CD4-positive, alpha-beta T cell treated with Interleukin-10 for 1 hour (primary cell): ENCODE data around the gene ADD1.
"Not testable (repeated sequence)": the region's sequence is repeated elsewhere in the genome, so short reads cannot be mapped to it uniquely, and the experiment has no call there.

Experiments used
- DNase-seq: peaks from one replicate; pipeline ENCODE4 v3.0.0-alpha.2; 2020

The ADD1 gene

DNA sequence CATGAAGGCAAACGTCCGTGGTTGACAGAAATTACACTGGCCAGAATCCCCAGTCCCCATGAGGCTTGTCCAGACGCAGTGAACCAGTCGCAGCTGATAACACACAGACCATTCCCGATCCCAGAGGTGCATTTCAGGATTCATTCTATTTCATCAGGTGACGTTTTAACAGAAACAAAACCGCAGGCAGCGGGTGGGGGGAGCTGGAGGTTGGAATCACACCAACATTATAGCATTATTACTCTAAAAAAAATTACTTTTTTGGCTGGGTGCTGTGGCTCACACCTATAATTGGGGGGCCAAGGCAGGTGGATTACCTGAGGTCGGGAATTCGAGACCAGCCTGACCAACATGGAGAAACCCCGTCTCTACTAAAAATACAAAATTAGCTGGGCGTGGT lies 94.3 kb downstream of the ADD1 start:
- DNase-seq: no peak

DNA sequence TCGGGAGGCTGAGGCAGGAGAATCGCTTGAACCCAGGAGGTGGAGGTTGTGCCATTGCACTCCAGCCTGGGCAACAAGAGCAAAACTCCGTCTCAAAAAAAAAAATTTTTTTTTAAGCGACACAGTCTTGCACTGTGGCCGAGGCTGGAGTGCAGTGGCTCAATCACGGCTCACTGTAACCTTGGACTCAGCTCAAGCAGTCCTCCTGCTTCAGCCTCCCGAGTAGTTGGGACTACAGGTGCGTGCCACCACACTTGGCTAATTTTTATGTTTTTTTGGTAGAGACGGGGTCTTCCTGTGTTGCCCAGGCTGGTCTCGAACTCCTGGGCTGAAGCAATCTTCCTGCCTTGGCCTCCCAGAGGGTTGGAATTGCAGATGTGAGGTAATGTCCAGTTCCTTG lies 94.8 kb downstream of the ADD1 start:
- not testable (repeated sequence) for DNase-seq

DNA sequence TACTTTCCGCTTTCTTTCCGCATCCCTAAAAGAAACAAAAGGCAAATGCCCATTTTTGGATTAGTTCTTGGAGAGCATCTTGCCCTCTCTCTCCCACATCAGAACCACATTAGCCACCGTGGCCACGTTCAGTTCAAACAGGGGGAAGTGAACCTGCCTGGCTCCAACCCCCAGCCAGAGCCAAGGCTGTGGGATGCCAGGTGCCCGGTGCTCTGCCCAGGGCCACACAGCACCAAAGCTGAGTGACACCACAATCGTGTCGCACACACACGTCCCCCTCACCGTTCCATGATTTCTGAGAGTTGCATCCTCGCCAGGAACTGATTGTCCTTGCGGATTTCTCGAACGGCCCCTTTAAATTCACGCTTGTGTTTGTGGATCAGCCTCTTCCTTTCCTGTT lies 95.3 kb downstream of the ADD1 start:
- DNase-seq: no peak

DNA sequence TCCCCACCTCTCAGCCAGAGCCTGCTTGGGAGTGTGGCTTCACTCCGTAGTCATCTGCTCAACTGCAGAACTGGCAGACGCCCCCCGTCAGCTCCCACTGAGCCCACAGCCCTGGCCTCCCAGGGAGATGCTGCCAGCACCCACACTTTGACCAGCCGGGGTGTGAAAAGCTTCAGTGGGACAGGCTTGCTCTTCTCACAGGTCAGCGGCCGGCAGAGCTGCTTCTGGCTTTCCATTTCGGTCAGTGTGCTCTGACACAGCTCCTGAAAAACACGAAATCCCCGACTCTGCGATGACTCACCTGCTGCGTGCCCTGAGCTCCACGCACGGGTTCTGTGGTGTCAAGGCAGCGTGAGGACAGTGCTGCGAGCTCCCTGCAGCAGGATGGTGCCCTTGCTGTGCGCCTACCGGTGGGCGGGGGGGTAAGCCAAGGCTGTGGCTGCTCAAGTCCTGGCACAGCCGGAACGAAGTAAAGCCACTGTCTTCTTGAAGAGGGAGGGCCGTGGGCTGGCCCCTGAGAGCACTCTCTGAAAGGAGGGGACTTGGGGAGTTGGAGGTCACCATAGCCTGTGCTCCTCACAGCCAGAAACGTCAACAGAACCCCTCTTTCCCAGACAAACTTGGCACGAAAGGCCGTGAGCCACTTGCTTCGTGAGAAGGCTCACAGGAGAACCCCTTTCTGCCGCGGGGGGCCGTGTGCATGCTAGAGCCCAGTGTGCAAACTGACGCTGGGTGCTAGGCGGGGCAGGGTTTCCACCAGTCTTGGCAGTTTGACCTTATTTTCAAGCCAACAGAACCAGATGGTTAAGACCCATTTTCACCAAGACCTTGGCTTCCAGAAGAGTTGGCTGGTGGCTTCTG lies 96.0 kb downstream of the ADD1 start:
- no peak for DNase-seq

DNA sequence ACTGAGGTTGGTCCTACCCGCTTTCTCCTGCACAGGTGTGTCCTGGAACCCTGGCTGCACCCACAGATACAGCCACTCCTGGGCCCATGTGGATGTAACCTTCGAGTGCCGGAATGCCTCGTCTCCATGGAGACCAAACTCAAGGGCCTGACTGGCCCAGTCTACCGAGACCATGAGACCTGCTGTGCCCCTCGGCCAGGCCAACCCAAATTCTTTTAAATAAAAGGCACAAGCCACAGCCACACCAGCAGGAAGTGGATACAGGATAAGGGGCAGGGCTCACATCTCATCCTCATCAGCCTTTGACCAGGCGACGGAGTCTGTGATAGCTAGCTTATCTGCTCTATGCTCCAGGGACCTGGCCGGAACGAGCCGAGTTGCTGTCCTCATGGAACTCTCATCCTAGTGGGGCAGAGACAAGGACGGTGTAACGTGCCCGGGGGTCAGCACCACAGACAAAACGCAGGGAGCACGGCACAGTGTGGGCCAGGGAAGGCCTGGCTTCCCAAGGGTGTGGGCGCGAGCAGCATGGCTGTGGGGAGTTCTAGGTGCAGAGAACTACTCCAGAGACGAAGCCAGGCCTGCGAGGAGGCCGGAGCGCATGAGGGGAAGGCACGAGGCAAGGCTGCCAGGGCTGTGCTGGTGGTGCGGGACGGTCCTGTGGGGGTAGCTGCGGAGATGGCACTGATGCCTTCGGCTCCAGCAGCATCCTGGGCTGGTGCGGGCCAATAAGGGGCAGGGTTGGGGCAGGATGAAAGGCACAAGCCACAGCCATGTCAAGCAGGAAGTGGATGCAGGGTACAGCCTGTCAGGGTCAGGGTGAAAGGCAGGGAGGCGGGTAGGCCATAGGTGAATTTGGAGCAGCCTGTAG lies 96.9 kb downstream of the ADD1 start:
- DNase-seq: no peak

DNA sequence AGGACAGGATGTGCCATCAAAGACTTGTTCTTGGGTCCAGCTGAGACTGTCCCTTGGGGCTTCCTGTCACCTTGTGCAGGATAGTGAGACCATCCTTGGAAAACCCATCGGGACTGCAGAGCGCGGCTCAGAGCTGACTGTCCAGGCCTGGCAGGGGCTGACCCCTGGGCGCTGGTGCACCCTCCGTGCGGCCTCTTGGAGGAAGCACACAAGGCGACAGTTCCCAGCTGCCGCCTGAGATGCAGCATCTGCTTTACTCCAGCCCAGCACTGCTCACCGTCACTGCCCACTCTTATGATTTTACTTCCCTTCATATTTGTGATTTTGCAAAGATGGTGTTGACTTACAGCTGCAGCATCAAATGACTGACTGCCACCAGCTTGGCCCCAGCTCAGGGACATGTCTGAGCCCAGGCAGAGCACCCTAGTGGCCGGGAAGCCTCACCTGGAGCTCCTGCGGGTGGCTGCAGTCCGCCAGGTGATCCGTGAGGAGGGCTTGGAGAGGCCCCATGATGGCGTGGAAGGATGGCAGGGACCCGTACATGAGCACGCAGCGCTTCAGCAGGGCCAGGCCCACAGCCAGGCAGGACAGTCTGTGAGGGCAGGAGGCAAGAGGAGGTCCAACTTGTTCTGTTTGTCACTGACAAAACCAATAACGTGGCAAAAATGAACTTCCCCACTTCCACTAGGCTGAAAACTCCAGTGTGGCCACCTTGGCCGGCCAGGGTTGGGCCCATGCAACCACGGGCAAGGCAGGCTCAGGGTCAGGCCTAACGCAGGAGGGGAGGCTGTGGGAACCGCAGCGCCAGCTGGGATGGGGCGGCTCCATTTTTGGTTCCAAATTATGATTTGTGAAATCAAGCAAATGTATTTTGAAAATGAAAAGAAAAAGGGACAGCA lies 97.7 kb downstream of the ADD1 start:
- no peak for DNase-seq

DNA sequence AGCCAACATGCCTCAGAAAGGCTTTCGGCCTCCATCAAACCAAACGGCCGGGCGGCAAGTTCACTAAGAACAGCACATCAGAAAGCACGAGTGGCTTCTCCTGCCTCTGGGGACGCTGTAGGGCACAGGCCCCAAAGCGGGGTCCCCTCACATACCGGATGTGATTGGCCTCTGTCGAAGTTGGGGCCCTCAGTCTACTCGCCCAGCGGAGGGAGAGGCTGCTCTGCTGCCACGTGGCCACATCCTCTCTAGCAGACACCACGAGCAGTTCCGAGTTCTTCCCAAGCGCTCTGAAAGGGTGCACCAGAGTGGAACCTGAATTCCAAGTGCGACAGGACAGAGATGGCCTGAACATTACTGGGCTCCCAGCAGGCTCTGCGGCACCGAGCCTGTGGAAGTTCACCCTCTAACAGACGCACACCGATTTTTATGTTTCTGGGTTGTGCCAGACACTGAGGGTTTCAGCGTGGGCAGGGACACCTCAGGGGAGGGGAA lies 98.4 kb downstream of the ADD1 start:
- DNase-seq: peak; percentile 41

DNA sequence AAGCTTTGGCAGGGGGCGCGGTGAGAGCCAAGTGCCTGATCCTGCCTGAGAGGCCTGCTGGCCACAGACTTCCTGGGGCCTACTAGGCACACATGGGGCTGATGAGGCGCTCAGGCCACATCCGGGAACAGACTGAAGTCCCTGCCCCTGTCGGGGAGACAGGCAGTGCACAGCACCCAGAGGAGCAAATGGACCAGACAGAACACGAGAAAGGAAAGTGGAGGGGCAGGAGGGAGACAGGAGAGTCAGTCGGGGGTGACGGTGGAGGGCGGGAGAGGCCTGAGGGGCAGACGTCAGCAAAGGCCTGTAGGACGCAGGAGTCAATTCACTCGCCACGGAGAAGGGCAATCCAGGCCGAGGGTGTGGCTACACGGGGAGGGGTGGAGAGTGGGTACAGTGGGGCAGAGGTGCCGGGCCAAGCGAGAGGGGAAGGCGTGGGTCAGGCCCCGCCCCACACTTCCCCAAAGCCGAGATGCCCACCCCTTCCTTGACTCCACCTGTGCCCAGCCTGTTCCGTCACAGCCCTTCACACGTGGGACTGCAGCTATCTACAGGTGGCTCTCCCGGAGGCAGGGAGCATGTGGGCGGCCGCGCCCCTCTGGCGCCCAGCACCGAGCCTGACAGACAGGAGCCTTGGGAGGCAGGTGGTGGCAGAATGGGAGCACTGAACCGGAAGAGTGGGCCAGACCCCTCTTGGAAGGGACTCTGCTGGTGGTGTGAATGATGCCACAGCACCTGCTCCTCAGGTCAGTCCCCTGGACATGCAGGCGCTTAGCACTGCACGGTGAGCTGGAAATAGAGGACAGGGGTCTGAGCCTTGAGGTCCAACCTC lies 99.1 kb downstream of the ADD1 start:
- peak; percentile 63 for DNase-seq

DNA sequence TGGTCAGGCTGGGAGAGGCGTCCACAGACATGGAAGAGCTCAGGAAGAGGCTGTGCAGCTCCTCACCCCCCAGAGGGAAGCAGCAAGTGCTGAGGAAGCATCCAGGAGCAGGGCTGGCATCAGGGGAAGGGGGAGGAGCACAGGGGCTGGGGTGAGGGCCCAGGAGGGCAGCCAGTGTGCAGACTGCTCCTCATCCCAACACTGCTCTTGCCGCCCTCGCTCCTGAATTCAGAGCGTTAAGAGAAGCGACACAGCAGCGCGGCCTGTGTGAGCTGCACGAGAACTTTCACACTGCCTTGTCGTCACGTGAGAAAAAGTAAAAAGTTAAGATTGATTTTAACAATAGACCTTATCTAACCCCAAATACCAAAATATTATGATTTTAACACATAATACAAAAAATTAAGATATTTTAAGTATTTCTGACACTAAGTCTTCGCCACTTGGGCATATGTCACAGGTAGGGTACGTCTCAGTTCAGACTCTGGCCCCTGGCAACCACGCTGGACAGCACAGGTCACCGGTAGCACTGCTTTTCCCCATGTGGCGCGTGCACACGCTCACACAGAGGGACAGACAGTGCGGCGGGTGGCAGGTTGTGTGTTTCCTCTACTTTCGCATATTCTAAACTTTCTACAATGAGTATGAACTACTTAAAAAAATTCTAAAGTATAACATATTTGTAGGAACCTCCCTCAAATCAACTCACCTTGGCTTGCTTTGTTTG lies 99.9 kb downstream of the ADD1 start:
- DNase-seq: no peak

DNA sequence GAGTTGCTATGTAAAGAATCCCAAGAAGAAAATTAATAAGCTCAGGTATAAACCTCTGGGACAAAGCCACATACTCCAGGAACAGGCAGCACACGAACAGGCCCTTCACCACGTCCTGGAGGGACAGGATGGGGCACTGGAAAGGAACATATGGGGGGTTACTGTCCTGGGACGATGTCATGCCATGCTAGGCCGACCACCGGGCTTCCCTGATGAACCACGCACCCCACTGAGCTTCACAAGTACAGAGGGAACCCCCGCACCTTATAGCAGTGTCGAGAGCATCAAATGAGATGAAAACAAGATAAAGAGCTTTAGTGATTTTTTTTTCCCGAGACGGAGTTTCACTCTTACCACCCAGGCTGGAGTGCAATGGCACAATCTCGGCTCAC lies 100.4 kb downstream of the ADD1 start:
- no peak for DNase-seq

DNA sequence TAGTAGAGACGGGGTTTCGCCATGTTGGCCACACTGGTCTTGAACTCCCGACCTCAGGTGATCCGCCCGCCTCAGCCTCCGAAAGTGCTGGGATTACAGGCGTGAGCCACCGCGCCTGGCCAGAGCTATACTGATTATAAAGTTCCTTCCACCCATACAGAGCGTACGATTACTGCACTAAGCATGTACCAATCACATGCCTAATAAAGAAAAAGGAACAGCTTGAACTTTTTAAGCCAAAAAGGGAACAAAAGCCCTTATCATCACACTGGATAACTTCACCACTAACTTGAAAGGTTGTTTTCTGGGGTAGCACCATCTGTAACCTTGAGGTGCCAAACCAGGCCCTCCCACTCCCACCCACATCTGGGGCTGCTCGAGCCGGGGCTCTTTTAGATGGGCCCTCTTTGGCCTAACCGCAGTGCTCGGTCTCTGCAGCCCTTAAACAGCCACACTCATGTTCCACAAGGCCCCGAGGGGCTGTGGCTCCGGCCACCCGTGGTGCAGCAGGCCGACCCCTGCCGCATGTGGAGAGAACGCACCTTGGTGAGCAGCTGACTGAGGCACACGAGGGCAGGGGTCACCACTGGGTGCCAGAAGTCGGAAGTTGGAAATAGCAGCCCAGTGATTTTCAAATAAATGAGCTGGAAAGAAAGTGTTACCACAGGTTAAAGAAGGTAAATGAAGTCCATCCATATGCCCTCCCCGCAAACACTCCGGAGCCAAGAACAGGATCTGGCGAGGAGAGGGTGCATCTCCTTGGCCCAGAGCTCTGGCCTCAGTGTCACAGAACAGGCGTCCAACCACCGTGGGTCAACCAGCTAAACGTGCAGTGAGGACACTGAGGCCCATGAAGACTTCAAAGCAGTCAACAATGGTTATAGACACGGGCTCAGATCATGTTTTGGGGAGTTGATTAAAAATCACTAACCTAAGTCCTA lies 101.2 kb downstream of the ADD1 start:
- DNase-seq: no peak

DNA sequence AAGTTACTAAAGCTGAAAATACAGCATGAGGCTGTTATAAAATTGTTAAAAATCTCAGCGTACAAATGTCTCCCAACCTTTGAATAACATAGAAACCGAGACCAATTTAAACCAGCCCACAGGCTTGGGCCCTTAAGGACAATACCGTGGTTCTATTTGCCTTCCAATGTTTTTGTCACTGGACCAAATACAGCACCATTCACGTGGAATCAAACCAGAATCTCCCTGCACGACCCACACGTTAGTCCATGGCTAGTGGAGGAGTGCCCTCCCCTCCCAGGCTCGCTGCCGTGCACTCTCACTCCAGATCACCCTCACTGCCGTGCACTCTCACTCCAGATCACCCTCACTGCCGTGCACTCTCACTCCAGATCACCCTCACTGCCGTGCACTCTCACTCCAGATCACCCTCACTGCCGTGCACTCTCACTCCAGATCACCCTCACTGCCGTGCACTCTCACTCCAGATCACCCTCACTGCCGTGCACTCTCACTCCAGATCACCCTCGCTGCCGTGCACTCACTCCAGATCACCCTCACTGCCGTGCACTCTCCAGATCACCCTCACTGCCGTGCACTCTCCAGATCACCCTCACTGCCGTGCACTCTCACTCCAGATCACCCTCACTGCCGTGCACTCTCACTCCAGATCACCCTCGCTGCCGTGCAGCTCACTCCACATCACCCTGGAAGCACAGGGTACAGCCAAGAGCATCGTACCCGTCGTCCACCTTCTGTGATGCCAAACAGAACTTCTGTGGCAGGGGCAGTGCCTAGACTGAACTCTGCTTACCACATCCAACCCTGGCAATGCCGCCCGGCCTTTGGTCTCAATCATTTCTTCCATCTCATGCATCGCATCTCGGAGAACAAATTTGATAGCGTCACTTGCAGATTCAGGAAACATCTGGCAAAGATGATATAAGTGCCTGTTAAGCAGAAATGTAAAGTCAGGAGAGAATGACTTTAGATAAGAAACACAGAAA lies 102.3 kb downstream of the ADD1 start:
- not testable (repeated sequence) for DNase-seq

DNA sequence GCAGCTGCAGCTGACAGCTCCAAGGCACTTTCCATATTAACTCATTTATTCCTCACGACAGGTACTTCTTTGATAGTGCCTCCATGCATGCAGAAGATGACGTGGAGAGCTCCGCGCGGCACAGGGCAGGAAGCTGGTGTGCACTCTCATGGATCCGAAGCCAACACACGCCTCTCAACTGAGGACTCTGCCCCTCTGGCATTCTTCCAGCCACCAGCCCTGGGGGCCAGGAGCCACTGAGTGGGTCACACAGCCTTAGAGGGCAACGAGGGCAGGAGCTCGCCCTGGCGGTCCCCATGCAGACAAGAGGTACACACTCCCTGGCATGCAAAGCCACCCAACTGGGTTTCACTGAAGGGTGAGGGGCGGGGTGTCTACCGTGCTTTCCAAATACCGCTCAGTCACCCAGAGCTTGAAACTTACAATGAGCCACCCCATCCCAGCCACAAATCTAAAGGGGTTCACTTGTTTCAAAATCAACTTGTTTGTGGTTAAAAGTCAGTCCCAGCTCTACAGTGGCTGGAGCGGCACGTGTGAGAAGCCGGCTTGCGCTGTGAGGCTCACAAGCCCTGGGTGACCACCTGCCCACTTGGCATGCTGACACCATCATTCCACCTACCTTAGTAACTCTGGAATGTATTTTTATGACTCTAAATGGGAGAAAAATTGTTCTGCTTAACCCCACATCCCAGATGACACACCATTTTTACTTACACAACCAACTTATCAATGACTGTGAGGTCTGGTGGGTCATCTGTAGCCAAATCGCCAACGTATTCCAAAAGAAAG lies 103.4 kb downstream of the ADD1 start:
- DNase-seq: no peak

DNA sequence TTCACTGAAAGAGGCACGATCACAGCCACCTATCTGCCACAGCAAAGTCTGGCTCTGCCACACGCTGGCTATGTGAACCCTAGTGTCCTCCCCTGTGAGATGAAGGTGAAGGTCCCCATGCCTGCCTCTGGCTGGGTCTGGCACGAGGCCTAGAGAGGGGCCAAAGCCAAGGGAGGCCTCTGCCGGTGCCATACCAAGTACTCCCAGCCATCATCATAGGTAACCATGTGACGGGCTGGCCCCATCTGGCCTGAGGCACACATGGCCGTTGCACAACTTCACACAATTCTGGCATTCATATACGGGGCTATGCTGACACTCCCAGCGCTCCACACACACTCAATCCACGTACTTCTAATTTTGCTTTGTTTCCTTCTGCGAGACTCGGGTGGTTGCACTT lies 104.3 kb downstream of the ADD1 start:
- DNase-seq: no peak

DNA sequence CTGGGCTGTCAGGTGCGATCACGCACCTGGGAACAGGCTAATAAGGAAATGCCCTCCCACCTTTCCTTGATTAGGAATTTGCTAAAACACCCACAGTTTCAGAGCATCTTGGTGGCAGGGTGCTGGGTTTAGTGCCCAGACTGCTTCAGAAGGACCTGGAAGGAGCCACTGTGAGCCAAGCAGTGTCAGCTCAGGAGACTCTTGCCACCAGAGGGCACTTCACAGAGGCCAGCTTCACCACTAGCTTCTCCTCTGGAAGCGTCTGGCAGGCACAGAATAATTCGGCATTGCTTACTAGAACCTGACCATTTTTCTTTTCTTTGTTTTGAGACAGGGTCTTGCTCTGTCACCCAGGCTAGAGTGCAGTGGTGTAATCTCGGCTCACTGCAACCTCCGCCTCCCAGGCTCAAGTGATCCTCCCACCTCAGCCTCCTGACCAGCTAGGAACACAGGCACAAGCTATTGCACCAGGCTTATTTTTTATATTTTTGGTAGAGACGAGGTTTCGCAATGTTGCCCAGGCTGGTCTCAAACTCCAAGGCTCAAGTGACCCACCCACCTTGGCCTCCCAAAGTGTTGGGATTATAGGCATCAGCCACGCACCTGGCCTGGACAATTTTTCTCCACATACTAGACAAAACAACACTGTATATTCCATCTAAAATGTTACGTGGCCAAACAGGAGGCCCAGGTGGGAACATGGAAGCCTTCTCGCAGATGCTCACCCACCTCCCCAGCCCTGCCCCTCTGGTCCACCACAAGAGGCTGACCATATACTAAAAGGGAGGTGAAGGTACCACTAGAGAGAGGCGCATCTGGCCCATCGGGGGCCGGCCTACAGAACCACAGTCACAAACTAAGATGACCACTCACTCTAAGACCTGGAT lies 105.5 kb downstream of the ADD1 start:
- peak; percentile 34 for DNase-seq

DNA sequence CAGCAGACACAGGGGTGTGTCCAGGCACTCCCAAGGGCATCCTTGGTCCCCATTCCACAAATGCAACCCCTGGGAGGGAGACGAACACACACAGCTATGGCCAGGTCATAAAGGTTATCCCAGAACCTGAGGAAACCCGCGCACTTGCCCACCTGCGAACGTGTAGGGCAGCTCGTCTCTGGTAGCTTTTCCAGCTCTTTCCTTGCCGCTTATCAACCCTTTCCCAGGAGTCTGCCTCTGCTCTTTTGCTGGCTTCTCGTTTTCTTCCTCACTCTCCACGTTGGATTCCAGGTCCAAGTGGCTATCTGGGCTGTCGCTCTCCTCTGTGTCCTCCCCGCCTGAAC lies 106.1 kb downstream of the ADD1 start:
- no peak for DNase-seq
